ENCODE measurements around the gene ALCAM.

DNA sequence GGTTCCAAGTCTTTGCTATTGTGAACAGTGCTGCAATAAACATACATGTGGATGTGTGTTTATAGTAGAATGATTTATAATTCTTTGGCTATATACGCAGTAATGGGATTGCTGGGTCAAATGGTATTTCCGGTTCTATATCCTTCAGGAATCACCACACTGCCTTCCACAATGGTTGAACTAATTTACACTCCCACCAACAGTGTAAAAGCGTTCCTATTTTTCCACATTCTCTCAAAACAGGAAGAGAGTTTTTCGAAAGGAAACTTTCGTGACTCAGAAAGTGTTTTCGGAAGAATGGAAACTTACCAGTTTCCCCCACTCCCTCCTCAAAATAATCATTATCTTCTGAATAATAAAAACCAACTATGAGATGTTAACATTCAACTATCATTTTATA, 205.8 kb downstream of the ALCAM start:
- TF ChIP-seq REST (IDR thresholded peaks at IDR 0.05; ENCODE audit: low read depth) (no peak), RAD21 (IDR thresholded peaks at IDR 0.05; ENCODE audit: low read depth) (no peak), FOXM1 (IDR thresholded peaks at IDR 0.05; ENCODE audit: borderline replicate concordance, low read depth) (no peak), EP300 (IDR thresholded peaks at IDR 0.05; ENCODE audit: borderline replicate concordance) (no peak)

All from Ishikawa (cell line).